CD4-positive, alpha-beta T cell treated with Interleukin-1 beta for 1 hour (primary cell): ENCODE measurements around the gene NUP93.
"Not testable (repeated sequence)": the region's sequence is repeated elsewhere in the genome, so short reads cannot be mapped to it uniquely, and the experiment has no call there.

Source experiments
- DNase-seq, 2 donors: peaks; one replicate each; pipeline ENCODE4 v3.0.0-alpha.2; 2020 to 2022

The NUP93 gene

DNA sequence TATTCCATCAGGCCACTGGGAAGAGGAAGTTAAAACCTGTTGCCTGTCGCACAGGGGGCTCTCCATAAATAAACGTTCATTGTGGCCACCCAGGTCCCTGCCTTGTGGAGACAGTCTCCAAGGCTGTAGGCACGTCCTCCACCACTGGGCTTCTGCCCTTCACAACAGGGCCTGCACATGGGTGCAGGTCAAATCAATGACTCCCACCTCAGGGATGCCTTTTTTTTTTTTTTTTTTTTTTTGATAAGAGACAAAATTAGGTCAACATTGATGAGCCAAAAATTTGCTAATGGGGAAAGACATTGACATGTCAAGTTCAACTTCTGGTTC is 122.4 kb downstream of the NUP93 start:
- no peak for DNase-seq

DNA sequence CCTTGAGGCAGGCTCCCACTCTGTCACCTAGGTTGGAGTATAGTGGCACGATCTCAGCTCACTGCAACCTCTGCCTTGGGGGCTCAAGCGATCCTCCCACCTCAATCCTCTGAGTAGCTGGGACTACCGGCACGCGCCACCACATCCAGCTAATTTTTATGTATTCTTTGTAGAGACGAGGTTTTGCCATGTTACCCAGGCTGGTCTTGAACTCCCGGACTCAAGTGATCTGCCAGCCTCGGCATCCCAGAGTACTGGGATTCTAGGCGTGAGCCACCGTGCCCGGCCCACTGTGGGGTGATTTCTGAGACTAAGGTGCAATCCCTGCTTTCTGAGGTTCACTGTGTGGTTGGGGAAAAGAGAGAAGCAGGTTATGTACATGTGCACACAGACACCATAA is 123.0 kb downstream of the NUP93 start:
- no peak for DNase-seq

DNA sequence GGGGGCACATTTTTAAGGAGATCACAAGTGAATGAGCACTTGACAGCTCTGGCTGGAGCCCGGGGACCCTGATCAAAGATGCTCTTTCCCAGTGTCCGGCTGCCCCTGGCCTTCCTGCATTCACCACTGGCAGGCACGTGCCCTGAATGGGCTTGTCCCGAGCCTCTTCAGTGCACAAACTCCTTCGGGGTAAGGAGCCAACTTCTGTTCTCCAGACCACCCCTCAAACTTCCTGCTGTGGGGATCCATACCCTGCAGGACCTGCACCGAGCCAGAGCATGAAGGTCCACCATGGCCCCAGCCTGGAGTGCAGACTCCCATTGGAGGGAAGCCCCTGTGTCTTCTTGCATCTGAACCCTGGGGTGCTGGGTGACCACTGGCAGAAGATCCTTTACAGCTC is 125.3 kb downstream of the NUP93 start:
- DNase-seq, result no peak

GRCh38 chr16:56855946-56856345 is 126.0 kb downstream of the NUP93 start:
- no peak for DNase-seq

- no peak for DNase-seq
Measured at GRCh38 chr16:56856876-56857447, 127.0 kb downstream of the NUP93 start.

DNA sequence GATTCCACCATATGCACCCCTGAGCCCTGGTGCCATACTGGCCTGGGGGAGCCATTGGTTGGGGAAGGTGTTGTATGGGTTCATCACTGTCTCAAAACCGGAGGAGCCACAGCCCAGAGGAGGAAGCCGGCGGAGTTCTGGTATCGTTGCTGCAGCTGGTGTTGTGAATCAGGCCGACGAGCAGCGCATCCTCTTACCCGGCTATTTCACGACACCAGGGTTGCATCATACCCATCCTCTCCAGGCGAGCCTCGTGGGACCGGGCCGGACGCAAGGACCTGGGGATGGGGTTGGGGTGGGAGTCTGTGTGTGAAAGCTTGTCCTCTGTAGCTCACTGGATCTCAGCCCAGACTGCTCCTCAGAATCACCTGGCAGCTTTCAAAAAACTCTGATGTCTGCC is 128.4 kb downstream of the NUP93 start:
- DNase-seq, result peak in 1 of 2 donors; percentile 62

- no peak for DNase-seq
Measured at GRCh38 chr16:56859636-56860035, 129.7 kb downstream of the NUP93 start.

DNA sequence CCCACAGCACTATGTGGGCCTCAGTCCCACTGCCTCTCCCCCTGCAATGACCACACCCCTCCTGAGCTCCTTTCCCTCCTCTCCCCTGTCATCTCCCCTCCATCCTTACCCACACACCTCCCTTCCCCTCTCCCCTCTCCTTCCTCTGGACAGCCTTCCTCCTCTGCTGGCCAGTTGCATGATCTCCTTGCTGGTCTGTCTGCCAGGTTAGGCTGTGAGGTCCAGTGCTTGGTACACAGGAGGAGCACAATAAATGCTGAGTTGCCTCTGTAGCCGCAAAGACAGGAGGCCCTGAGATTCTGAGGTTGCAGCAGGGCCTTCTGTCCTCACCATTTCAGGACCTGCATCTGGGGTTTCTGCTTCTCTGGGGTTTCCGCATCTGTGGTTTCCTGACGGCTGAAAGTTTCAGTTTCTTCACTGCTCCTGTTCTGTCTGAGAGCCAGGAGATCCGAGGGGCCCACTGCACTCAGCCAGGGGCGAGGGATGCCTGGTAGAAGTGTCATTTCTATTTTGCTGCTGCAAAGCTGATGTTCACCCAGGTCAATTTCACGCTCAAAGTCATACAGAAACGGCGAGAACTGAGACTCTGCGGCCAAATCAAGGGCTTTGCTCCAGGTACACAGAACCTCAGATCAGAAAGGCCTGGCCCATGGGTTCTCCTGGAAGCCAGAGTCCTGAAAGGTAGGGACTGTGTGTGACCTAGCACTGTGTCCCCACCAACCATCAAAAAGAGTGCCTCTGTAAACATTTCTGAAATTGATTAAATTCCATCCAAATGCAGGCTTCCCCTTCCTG is 130.5 kb downstream of the NUP93 start:
- peak; percentile 59 to 66 for DNase-seq

DNA sequence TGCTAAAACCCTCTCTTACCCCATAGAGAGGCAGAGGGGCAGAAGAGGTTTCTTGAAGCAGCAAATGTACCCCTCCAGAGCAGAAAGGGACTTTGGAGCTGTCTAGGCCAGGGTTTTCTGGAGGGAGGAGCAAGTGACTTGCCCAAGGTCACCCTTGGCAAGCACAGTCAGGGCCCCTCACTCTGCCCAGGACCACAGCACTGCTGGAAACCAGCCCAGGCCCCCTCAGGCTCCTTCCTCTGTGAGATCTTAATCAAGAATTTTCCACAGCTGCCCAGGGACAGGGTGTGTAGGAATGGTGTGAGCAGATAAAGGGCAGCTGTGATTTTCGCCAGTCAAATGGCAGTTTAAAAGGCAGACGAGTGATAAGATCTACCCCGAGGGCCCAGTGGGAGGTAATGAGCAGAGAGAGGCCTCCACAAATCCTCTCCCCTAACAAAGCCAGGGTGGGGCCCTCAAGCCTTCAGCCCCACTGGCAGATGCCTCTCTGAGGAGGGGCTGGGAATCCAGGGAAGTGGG is 131.2 kb downstream of the NUP93 start:
- no peak for DNase-seq

GRCh38 chr16:56861756-56862155 is 131.8 kb downstream of the NUP93 start:
- DNase-seq, result no peak

- DNase-seq, result peak; percentile 15 to 33
Measured at GRCh38 chr16:56862776-56863175, 132.8 kb downstream of the NUP93 start.

- no peak for DNase-seq
Measured at GRCh38 chr16:56864960-56865359, 135.0 kb downstream of the NUP93 start, which contains the start of gene SLC12A3. Gene SLC12A3 (plus strand): TSS chr16:56865207. CDS start chr16:56865236, 29 bp downstream.

DNA sequence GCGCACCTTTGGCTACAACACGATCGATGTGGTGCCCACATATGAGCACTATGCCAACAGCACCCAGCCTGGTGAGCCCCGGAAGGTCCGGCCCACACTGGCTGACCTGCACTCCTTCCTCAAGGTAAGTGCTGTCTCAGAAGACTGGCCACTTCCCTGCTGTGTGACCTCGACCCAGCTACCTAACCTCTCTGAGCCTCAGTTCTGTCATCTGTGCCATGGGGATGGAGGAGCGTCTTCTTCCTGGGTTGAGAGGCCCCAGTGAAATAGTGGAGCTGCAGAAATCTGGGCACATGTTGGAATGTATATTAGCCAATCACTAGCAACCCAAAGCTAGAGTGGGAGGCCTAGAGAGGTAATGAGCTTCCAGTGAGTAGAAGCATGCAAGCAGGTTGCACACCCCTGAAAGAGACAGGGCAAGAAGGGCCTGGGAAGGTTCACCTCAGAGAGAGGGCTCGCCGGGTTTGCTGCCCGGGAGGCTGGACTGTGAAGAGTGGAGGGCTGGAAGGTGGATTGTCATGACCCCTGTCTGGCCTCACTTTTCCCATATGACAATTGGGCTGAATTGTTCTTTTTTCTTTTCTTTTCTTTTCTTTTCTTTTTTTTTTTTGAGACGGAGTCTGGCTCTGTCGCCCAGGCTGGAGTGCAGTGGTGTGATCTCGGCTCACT is 135.6 kb downstream of the NUP93 start:
- no peak for DNase-seq

GRCh38 chr16:56866955-56867830 is 137.3 kb downstream of the NUP93 start:
- DNase-seq, result peak; percentile 34 to 64

- no peak for DNase-seq
Measured at GRCh38 chr16:56868175-56868574, 138.2 kb downstream of the NUP93 start.

GRCh38 chr16:56868766-56869165 is 138.8 kb downstream of the NUP93 start:
- DNase-seq, result not testable (repeated sequence)

- DNase-seq, result peak; percentile 37 to 57
Measured at GRCh38 chr16:56869513-56870275, 139.8 kb downstream of the NUP93 start.

- no peak for DNase-seq
Measured at GRCh38 chr16:56870276-56870888, 140.5 kb downstream of the NUP93 start.

GRCh38 chr16:56871172-56871593 is 141.3 kb downstream of the NUP93 start:
- DNase-seq, result no peak

GRCh38 chr16:56872863-56873391 is 143.0 kb downstream of the NUP93 start:
- DNase-seq, result no peak

- no peak for DNase-seq
Measured at GRCh38 chr16:56874800-56875199, 144.9 kb downstream of the NUP93 start.
